ENCODE results near the gene WDFY4.

The WDFY4 gene

GRCh38 chr10:49005270-49005669, 320.6 kb downstream of the WDFY4 start:
- DNase-seq (ENCODE audit: low read depth in 2 of 2, low spot score in 1 of 2), result no peak

GRCh38 chr10:49007129-49007528, 322.5 kb downstream of the WDFY4 start:
- DNase-seq (ENCODE audit: low read depth in 2 of 2, low spot score in 1 of 2), result no peak

- DNase-seq (ENCODE audit: low read depth in 2 of 2, low spot score in 1 of 2), result no peak
These were observed 323.4 kb downstream of the WDFY4 start for GRCh38 chr10:49008091-49008490.

- no peak for DNase-seq (ENCODE audit: low read depth in 2 of 2, low spot score in 1 of 2)
These were observed 324.0 kb downstream of the WDFY4 start for GRCh38 chr10:49008505-49009198.

- DNase-seq (ENCODE audit: low read depth in 2 of 2, low spot score in 1 of 2), result no peak
These were observed 324.7 kb downstream of the WDFY4 start for GRCh38 chr10:49009199-49009979.

GRCh38 chr10:49010295-49010694, 325.6 kb downstream of the WDFY4 start:
- no peak for DNase-seq (ENCODE audit: low read depth in 2 of 2, low spot score in 1 of 2)

- no peak for DNase-seq (ENCODE audit: low read depth in 2 of 2, low spot score in 1 of 2)
These were observed 326.2 kb downstream of the WDFY4 start for GRCh38 chr10:49010865-49011264.

GRCh38 chr10:49011756-49012155, 327.1 kb downstream of the WDFY4 start:
- DNase-seq (ENCODE audit: low read depth in 2 of 2, low spot score in 1 of 2), result no peak

- no peak for DNase-seq (ENCODE audit: low read depth in 2 of 2, low spot score in 1 of 2)
These were observed 327.9 kb downstream of the WDFY4 start for GRCh38 chr10:49012603-49013002.

- DNase-seq (ENCODE audit: low read depth in 2 of 2, low spot score in 1 of 2), result no peak
These were observed 331.0 kb downstream of the WDFY4 start for GRCh38 chr10:49015700-49016099.

- DNase-seq (ENCODE audit: low read depth in 2 of 2, low spot score in 1 of 2), result no peak
These were observed 337.0 kb downstream of the WDFY4 start for GRCh38 chr10:49021685-49022084.

- no peak for DNase-seq (ENCODE audit: low read depth in 2 of 2, low spot score in 1 of 2)
These were observed 338.4 kb downstream of the WDFY4 start for GRCh38 chr10:49023071-49023470.

- DNase-seq (ENCODE audit: low read depth in 2 of 2, low spot score in 1 of 2), result no peak
These were observed 339.1 kb downstream of the WDFY4 start for GRCh38 chr10:49023752-49024151.

GRCh38 chr10:49024484-49024883, 339.8 kb downstream of the WDFY4 start:
- DNase-seq (ENCODE audit: low read depth in 2 of 2, low spot score in 1 of 2), result no peak

GRCh38 chr10:49025347-49025983, 340.8 kb downstream of the WDFY4 start:
- no peak for DNase-seq (ENCODE audit: low read depth in 2 of 2, low spot score in 1 of 2)

GRCh38 chr10:49028639-49029038, 344.0 kb downstream of the WDFY4 start:
- no peak for DNase-seq (ENCODE audit: low read depth in 2 of 2, low spot score in 1 of 2)

- DNase-seq (ENCODE audit: low read depth in 2 of 2, low spot score in 1 of 2), result no peak
These were observed 345.0 kb downstream of the WDFY4 start for GRCh38 chr10:49029666-49030065.

Data from stimulated activated CD8-positive, alpha-beta memory T cell treated with anti-CD3 and anti-CD28 coated beads, Interleukin-4, amount 100 ng/mL, for 4 hours (primary cell).